Keratinocyte (primary cell): ENCODE results near the gene MRPS12. TPM values are rescaled to one million over a fixed set of nuclear protein-coding genes. Genes with fewer than 3 reads are reported as not detected.

Source experiments
- DNase-seq: peaks from one replicate; pipeline ENCODE4 v3.0.0-alpha.2; 2011; ENCODE audit warnings: low read depth, missing footprints, low spot score
- FAIRE-seq: peaks from 2 replicates; lab custom pipeline; 2011; peaks lifted over from hg19 to GRCh38; lab: Jason Lieb, UNC
- H2AFZ ChIP-seq: 2 replicates; pipeline ENCODE4 v1.6.0; 2012; ENCODE audit warnings: low read length, control low read depth, inconsistent platforms; ENCODE audit not compliant: control insufficient read depth
- H3K27ac ChIP-seq: 2 replicates; pipeline ENCODE4 v1.5.1; 2011; ENCODE audit warnings: low read length; ENCODE audit not compliant: control insufficient read depth, insufficient read depth
- H3K27me3 ChIP-seq: 3 replicates; pipeline ENCODE4 v1.6.0; 2011; ENCODE audit warnings: low read length; ENCODE audit not compliant: control insufficient read depth, insufficient read depth; ENCODE audit errors: extremely low read depth
- H3K36me3 ChIP-seq, 2 experiments: 2 replicates in 1 of 2; 3 replicates in 1 of 2; pipeline ENCODE4 v1.5.1; 2011; ENCODE audit warnings: low read length in 2 of 2, mild to moderate bottlenecking in 1 of 2; ENCODE audit not compliant: control insufficient read depth in 2 of 2, insufficient read depth in 2 of 2; ENCODE audit errors: extremely low read depth in 1 of 2
- H3K4me1 ChIP-seq: 3 replicates; pipeline ENCODE4 v1.5.1; 2011; ENCODE audit warnings: low read length; ENCODE audit not compliant: control insufficient read depth, insufficient read depth; ENCODE audit errors: extremely low read depth
- H3K4me2 ChIP-seq: 3 replicates; pipeline ENCODE4 v1.6.0; 2011; ENCODE audit warnings: low read depth, low read length; ENCODE audit not compliant: control insufficient read depth, insufficient read depth; ENCODE audit errors: extremely low read depth
- H3K4me3 ChIP-seq, 3 experiments: fragments of 200-600 bp in 1 of 3; sonication (generic) in 1 of 3; 2 replicates in 2 of 3; 3 replicates in 1 of 3; pipeline ENCODE4 v1.5.1; 2011 to 2016; ENCODE audit warnings: low read length in 3 of 3, mild to moderate bottlenecking in 3 of 3, control low read depth in 2 of 3, inconsistent platforms in 1 of 3, low read depth in 1 of 3, mixed read lengths in 1 of 3, mixed run types in 1 of 3, moderate library complexity in 1 of 3; ENCODE audit not compliant: control insufficient read depth in 2 of 3, insufficient read depth in 2 of 3; ENCODE audit errors: extremely low read depth in 1 of 3
- H3K79me2 ChIP-seq: 2 replicates; pipeline ENCODE4 v1.6.0; 2012; ENCODE audit warnings: low read length; ENCODE audit not compliant: control insufficient read depth, insufficient read depth
- H3K9ac ChIP-seq: 3 replicates; pipeline ENCODE4 v1.6.0; 2011; ENCODE audit warnings: low read length; ENCODE audit not compliant: control insufficient read depth, insufficient read depth; ENCODE audit errors: extremely low read depth
- H3K9me1 ChIP-seq: 3 replicates; pipeline ENCODE4 v1.6.0; 2011; ENCODE audit warnings: low read length; ENCODE audit not compliant: control insufficient read depth, insufficient read depth; ENCODE audit errors: extremely low read depth
- H3K9me3 ChIP-seq: 2 replicates; pipeline ENCODE4 v1.5.1; 2012; ENCODE audit warnings: low read depth, low read length; ENCODE audit not compliant: control insufficient read depth
- H4K20me1 ChIP-seq: 3 replicates; pipeline ENCODE4 v1.6.0; 2011; ENCODE audit warnings: low read length; ENCODE audit not compliant: control insufficient read depth, insufficient read depth; ENCODE audit errors: extremely low read depth
- EZH2 ChIP-seq: IDR thresholded peaks from one replicate; pipeline ENCODE4 v1.6.1; 2012; ENCODE audit warnings: inconsistent platforms, mild to moderate bottlenecking, low read length, moderate library complexity
- dilution Hi-C: fragments of 300-500 bp; cut with MboI; formaldehyde crosslinking; loops from one replicate; pipeline ENCODE4 v1.7.0; 2020; ENCODE audit warnings: low sequenced_read_pairs; ENCODE audit not compliant: extremely low pct_ligation_motif_present
- polyA plus RNA-seq, 5 experiments: library from polyadenylated mRNA; depleted of rRNA in 3 of 5; stranded (reverse) in 3 of 5; stranded (forward) in 1 of 5; unstranded in 1 of 5; fragments of >200 nt; gene quantifications; 1 replicate in 1 of 5; 2 replicates in 3 of 5; 3 replicates in 1 of 5; pipeline versions ENCODE4 v1.2.1 to v1.2.3, GENCODE V29; 2011 to 2012; ENCODE audit warnings: missing spikeins in 2 of 5, low read depth in 1 of 5, low replicate concordance in 1 of 5
- TF ChIP-seq, protein P1 (sequence below), 3 experiments: IDR thresholded peaks in 1 of 3; conservative IDR thresholded peaks in 1 of 3; optimal IDR thresholded peaks in 1 of 3; 2 replicates in 2 of 3; 3 replicates in 1 of 3; pipeline versions ENCODE3 to v1.5.1; 2011; ENCODE audit warnings: low read length in 3 of 3, mild to moderate bottlenecking in 3 of 3, moderate library complexity in 2 of 3, control low read depth in 1 of 3, inconsistent platforms in 1 of 3; ENCODE audit not compliant: insufficient read depth in 2 of 3; ENCODE audit errors: extremely low read depth in 1 of 3

MRPS12 gene
- polyA plus RNA-seq, 1 donor (not counting 4 experiments of a cell fraction or from before 2014, with no cell fraction given), result 37.7 TPM

DNA sequence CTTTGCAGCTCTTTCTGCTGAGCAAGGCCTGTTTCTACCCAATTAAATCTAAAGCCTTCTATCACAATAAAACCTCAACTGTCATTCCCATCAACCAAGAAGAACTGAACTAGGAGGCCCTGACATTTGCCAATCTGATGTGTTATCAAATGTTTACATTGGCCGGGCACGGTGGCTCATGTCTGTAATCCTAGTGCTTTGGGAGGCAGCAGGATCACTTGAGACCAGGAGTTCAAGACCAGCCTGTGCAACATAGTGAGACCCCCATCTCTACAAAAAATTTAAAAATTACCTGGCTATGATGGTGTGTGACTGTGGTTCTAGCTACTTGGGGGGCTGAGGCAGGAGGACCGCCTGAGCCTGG is 47.6 kb downstream of the MRPS12 start:
- dilution Hi-C loops, result no loop called here
- DNase-seq (no peak), FAIRE-seq (peak; percentile 65)
- Histone ChIP-seq H3K9me3 (no peaks in the 10 kb centered on the region), H3K79me2 (no peaks in the 10 kb centered on the region), H3K27me3 (no peaks in the 10 kb centered on the region), H4K20me1 (no peaks in the 10 kb centered on the region), H3K9me1 (no peaks in the 10 kb centered on the region), H3K36me3 (no peaks in the 10 kb centered on the region), H3K9ac (no peak overlapping the region), H2AFZ (no peak overlapping the region), H3K27ac (no peak overlapping the region), H3K4me1 (peaks cover 7% of the 10 kb centered on the region), H3K4me3 (no peak overlapping the region), H3K4me2 (no peak overlapping the region)
- TF ChIP-seq, protein P1, sequence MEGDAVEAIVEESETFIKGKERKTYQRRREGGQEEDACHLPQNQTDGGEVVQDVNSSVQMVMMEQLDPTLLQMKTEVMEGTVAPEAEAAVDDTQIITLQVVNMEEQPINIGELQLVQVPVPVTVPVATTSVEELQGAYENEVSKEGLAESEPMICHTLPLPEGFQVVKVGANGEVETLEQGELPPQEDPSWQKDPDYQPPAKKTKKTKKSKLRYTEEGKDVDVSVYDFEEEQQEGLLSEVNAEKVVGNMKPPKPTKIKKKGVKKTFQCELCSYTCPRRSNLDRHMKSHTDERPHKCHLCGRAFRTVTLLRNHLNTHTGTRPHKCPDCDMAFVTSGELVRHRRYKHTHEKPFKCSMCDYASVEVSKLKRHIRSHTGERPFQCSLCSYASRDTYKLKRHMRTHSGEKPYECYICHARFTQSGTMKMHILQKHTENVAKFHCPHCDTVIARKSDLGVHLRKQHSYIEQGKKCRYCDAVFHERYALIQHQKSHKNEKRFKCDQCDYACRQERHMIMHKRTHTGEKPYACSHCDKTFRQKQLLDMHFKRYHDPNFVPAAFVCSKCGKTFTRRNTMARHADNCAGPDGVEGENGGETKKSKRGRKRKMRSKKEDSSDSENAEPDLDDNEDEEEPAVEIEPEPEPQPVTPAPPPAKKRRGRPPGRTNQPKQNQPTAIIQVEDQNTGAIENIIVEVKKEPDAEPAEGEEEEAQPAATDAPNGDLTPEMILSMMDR (optimal IDR thresholded peaks at IDR 0.05 in 1 of 3, IDR thresholded peaks at IDR 0.05 in 1 of 3, conservative IDR thresholded peaks at IDR 0.05 in 1 of 3; ENCODE audit: extremely low read depth in 1 of 3, insufficient read depth in 2 of 3, low read length in 3 of 3), result no peak
- no peak for TF ChIP-seq EZH2

DNA sequence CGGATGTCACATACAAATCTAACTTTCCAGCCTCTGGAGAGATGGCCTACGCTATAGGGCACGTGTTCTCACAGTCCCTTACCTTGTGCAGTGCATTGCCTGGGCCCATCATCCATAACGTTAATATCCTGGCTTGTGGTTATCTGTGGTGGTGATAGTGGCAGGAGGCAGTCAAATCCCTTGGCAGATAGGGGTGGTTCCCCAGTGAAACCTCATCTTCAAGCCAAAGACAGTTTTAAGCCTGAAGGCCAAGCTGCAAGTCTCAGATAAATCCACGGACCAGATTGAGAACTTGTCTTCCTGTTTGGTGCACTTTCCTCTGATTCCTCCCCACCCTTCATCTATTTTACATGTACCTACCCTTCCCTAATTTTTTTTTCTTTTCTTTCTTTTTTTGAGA is 49.1 kb downstream of the MRPS12 start:
- Histone ChIP-seq H3K9me1 (no peaks in the 10 kb centered on the region), H3K4me3 (no peak overlapping the region), H3K27me3 (no peaks in the 10 kb centered on the region), H3K4me2 (no peak overlapping the region), H3K9ac (no peak overlapping the region), H3K79me2 (no peaks in the 10 kb centered on the region), H2AFZ (no peak overlapping the region), H4K20me1 (no peaks in the 10 kb centered on the region), H3K9me3 (no peaks in the 10 kb centered on the region), H3K27ac (no peak overlapping the region), H3K36me3 (no peaks in the 10 kb centered on the region), H3K4me1 (peaks cover 7% of the 10 kb centered on the region)
- FAIRE-seq (no peak), DNase-seq (no peak)
- TF ChIP-seq EZH2, result no peak
- dilution Hi-C loops, result no loop called here
